GM12865 (cell line): ENCODE measurements around the gene ST7.

Experiments
- DNase-seq: peaks from one replicate; pipeline ENCODE4 v3.0.0; 2010; ENCODE audit warnings: low read depth
- H3K4me3 ChIP-seq: 2 replicates; pipeline ENCODE4 v1.5.1; 2011; ENCODE audit warnings: mild to moderate bottlenecking, low read depth, low read length, control low read depth
- CTCF ChIP-seq: IDR thresholded peaks from 2 replicates; pipeline ENCODE4 v1.5.1; 2011; ENCODE audit warnings: low read length, control low read depth, low read depth, inconsistent platforms; ENCODE audit not compliant: insufficient read depth; ENCODE audit errors: missing control alignments

ST7 gene

GRCh38 chr7:117271566-117271965 lies 318.3 kb downstream of the ST7 start:
- no peak for DNase-seq
- no peak overlapping the region for H3K4me3 ChIP-seq
- no peak for TF ChIP-seq CTCF

- TF ChIP-seq CTCF, result no peak
- H3K4me3 ChIP-seq, result no peak overlapping the region
- DNase-seq, result no peak
Observed at GRCh38 chr7:117272017-117272759, 318.9 kb downstream of the ST7 start.

- DNase-seq, result no peak
- no peak overlapping the region for H3K4me3 ChIP-seq
- TF ChIP-seq CTCF, result no peak
Observed at GRCh38 chr7:117273325-117273724, 320.0 kb downstream of the ST7 start.

GRCh38 chr7:117273814-117274225 lies 320.5 kb downstream of the ST7 start:
- no peak for DNase-seq
- no peak for TF ChIP-seq CTCF
- no peak overlapping the region for H3K4me3 ChIP-seq

GRCh38 chr7:117274951-117275350 lies 321.6 kb downstream of the ST7 start:
- no peak overlapping the region for H3K4me3 ChIP-seq
- DNase-seq, result no peak
- TF ChIP-seq CTCF, result no peak

GRCh38 chr7:117277576-117277975 lies 324.3 kb downstream of the ST7 start:
- DNase-seq, result no peak
- H3K4me3 ChIP-seq, result no peak overlapping the region
- TF ChIP-seq CTCF, result no peak

GRCh38 chr7:117278040-117278439 lies 324.7 kb downstream of the ST7 start:
- no peak overlapping the region for H3K4me3 ChIP-seq
- no peak for DNase-seq
- TF ChIP-seq CTCF, result no peak
